Common myeloid progenitor, CD34-positive (primary cell): ENCODE data around the gene VASN.

Experiments
- CTCF ChIA-PET: fragments of 350-600 bp; sonication (Branson Sonifier 250); formaldehyde crosslinking; loops from one replicate; lab custom pipeline; 2021; ENCODE audit warnings: antibody characterized with exemption; lab: Charles Lee
- POLR2A ChIA-PET: fragments of 350-600 bp; sonication (Branson Sonifier 250); formaldehyde crosslinking; loops from one replicate; lab custom pipeline; 2021; ENCODE audit warnings: antibody characterized with exemption; lab: Charles Lee
- DNase-seq, 3 donors: peaks; one replicate each; pipeline versions ENCODE4 v3.0.0 to v3.0.0-alpha.2; 2013
- H3K27ac ChIP-seq, 2 experiments: 1 replicate in 1 of 2; 2 replicates in 1 of 2; pipeline ENCODE4 v1.7.0; 2013; ENCODE audit warnings: inconsistent platforms in 2 of 2, low read length in 2 of 2, mild to moderate bottlenecking in 2 of 2, low read depth in 1 of 2, moderate library complexity in 1 of 2; ENCODE audit not compliant: severe bottlenecking in 2 of 2, insufficient read depth in 1 of 2, poor library complexity in 1 of 2
- H3K27me3 ChIP-seq, 5 experiments: replicated peaks in 2 of 5; 1 replicate in 3 of 5; 2 replicates in 2 of 5; pipeline versions ENCODE4 v1.6.1 to v1.7.0; 2013; ENCODE audit warnings: low read length in 4 of 5, mild to moderate bottlenecking in 2 of 5, moderate library complexity in 2 of 5, inconsistent platforms in 1 of 5; ENCODE audit not compliant: insufficient read depth in 5 of 5, control insufficient read depth in 4 of 5
- H3K36me3 ChIP-seq, 4 experiments: 1 replicate in 2 of 4; 2 replicates in 2 of 4; pipeline versions ENCODE4 v1.6.1 to v1.7.0; 2013; ENCODE audit warnings: low read length in 3 of 4, control low read depth in 1 of 4, mild to moderate bottlenecking in 1 of 4; ENCODE audit not compliant: control insufficient read depth in 4 of 4, insufficient read depth in 4 of 4
- H3K4me1 ChIP-seq, 4 experiments: 1 replicate in 3 of 4; 2 replicates in 1 of 4; pipeline versions ENCODE4 v1.6.1 to v1.7.1; 2013; ENCODE audit warnings: low read length in 3 of 4, mild to moderate bottlenecking in 3 of 4, control low read depth in 1 of 4, inconsistent platforms in 1 of 4, moderate library complexity in 1 of 4; ENCODE audit not compliant: control insufficient read depth in 4 of 4, insufficient read depth in 4 of 4; ENCODE audit errors: control extremely low read depth in 1 of 4
- H3K4me3 ChIP-seq, 7 experiments: 1 replicate in 4 of 7; 2 replicates in 3 of 7; pipeline versions ENCODE4 v1.5.1 to v1.7.0; 2013; ENCODE audit warnings: mild to moderate bottlenecking in 7 of 7, low read length in 6 of 7, moderate library complexity in 6 of 7, inconsistent platforms in 2 of 7, low read depth in 2 of 7, control low read depth in 1 of 7; ENCODE audit not compliant: insufficient read depth in 4 of 7, control insufficient read depth in 1 of 7; ENCODE audit errors: extremely low read depth in 1 of 7
- H3K9me3 ChIP-seq, 5 experiments: 1 replicate in 4 of 5; 2 replicates in 1 of 5; pipeline versions ENCODE4 v1.6.1 to v1.7.1; 2013; ENCODE audit warnings: low read length in 4 of 5, mild to moderate bottlenecking in 2 of 5, inconsistent platforms in 1 of 5, low read depth in 1 of 5, moderate library complexity in 1 of 5; ENCODE audit not compliant: control insufficient read depth in 4 of 5, insufficient read depth in 2 of 5; ENCODE audit errors: control extremely low read depth in 1 of 5
- WGBS: methylation state at CpG from one replicate; pipeline ENCODE4 v1.1.5; 2013; ENCODE audit not compliant: insufficient coverage; 5-methylcytosine and 5-hydroxymethylcytosine counted together

VASN gene

GRCh38 chr16:4372001-4372577 is 441 bp downstream of the VASN start:
- 10% methylated on average over 23 of the region's 43 CpGs for WGBS
- DNase-seq = peak; percentile 18 to 54 (median 51)
- Histone ChIP-seq H3K9me3 (no peaks in the 10 kb centered on the region), H3K4me3 (peak overlapping the region; percentile 24 to 68 (median 52)), H3K27me3 (peaks cover 0 to 8% (median 0%) of the 10 kb centered on the region in 5 experiments), H3K36me3 (peaks cover 0 to 20% (median 8%) of the 10 kb centered on the region in 4 experiments), H3K4me1 (peaks cover 0 to 15% (median 12%) of the 10 kb centered on the region in 4 experiments), H3K27ac (no peak overlapping the region)
- POLR2A ChIA-PET = interaction anchor here (0.5 kb wide), 1 partner anchor 71 kb away, joined by 3 read pairs; no protein-coding TSS in a partner anchor
- CTCF ChIA-PET = interaction anchor here (2.3 kb wide), 1 partner anchor 31 kb away, joined by 10 read pairs; no protein-coding TSS in a partner anchor

GRCh38 chr16:4372578-4373355 is 1.1 kb downstream of the VASN start:
- no peak for DNase-seq
- H3K9me3 ChIP-seq = no peaks in the 10 kb centered on the region
- 92% methylated on average over 5 of the region's 10 CpGs for WGBS
- CTCF ChIA-PET = interaction anchor here (1.0 to 2.3 kb wide), 2 partner anchors 30 to 31 kb away, joined by 3 to 10 read pairs; no protein-coding TSS in a partner anchor
- H3K4me3 ChIP-seq = peak overlapping the region in 3 of 7 experiments; percentile 52 to 68 (median 60)
- H3K27me3 ChIP-seq = peaks cover 0 to 8% (median 0%) of the 10 kb centered on the region in 5 experiments
- POLR2A ChIA-PET = no interaction called here
- peaks cover 0 to 18% (median 4%) of the 10 kb centered on the region in 4 experiments for H3K36me3 ChIP-seq
- no peak overlapping the region for H3K27ac ChIP-seq
- peaks cover 0 to 15% (median 12%) of the 10 kb centered on the region in 4 experiments for H3K4me1 ChIP-seq

DNA sequence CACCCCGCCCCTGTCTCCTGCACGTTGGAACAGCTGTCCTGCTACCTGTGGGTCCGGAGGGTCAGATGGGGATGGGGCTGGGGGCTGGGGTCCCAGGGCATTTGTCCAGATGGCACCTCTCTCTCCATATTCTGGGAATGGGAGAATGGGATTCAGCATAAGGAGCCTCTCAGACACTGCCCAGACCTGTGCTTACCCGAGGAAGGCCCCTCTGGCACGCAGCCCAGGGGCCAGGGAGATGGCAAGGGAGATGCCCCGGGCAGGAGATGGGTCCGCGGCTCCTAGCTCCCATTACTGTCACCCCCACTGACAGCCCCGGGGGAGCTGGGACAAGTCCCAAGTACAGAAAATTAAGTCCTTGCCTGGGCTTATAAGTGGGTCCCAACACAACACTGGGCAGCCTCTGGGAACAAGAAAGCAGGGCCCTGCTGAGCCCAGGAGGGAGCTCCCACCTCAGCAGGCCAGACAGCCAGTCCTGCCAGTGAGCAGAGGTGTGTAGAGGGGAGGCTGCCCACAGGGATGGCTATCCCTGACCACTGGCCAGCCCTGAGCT is 1.8 kb downstream of the VASN start:
- peaks cover 0 to 8% (median 0%) of the 10 kb centered on the region in 5 experiments for H3K27me3 ChIP-seq
- peaks cover 0 to 15% (median 12%) of the 10 kb centered on the region in 4 experiments for H3K4me1 ChIP-seq
- POLR2A ChIA-PET = no interaction called here
- CTCF ChIA-PET = interaction anchor here (1.0 to 2.3 kb wide), 2 partner anchors 29 to 31 kb away, joined by 3 to 10 read pairs; no protein-coding TSS in a partner anchor
- H3K4me3 ChIP-seq = no peak overlapping the region
- no peak overlapping the region for H3K27ac ChIP-seq
- DNase-seq = no peak
- no peaks in the 10 kb centered on the region for H3K9me3 ChIP-seq
- 81% methylated on average over 7 of the region's 9 CpGs for WGBS
- peaks cover 0 to 18% (median 4%) of the 10 kb centered on the region in 4 experiments for H3K36me3 ChIP-seq

DNA sequence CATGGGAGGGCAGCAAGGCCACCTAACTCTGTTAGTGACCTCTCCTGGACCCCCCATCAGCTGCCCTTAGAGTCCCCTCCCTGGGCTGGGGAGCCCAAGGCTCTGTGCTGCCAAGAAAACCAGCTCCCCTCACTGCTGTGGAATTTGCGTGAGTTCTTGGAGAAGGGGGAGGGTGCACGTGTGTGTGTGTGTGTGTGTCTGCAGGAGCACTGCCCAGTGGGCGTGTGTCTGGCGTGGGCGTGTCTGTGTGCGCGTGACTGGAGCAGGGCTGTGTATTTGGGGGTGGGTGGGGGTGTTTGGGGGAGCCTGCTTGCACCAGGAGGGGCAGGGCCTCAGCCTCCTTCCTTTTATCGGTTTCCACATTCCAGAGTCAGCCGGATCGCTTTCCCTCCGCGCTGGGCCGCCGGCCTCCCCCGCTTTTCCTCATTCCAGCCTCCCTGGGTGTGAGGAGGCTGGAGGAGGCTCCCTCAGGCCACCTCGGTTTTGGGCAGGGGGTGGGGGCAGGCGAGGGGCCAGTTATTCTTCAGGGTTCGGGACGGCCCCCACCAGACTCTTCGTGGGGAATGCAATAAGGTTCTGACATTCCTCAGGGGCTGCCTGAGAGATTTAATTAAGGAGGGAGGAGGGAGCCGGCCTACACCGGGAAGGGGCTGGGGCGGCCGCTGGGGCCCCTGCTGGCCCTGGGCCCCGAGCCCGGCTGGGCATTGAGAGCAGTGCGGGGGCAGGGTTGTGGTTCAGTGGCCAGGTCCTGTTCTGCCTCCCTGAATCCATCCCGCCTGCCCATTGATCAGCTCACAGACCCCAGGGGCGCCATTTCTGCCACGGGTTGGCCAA is 2.5 kb downstream of the VASN start:
- peak in 2 of 3 donors; percentile 17 to 35 for DNase-seq
- peaks cover 0 to 8% (median 0%) of the 10 kb centered on the region in 5 experiments for H3K27me3 ChIP-seq
- no peaks in the 10 kb centered on the region for H3K9me3 ChIP-seq
- H3K27ac ChIP-seq = no peak overlapping the region
- CTCF ChIA-PET = interaction anchor here (0.8 to 2.3 kb wide), 4 partner anchors 17 to 42 kb away, joined by 3 to 10 read pairs (median 4); no protein-coding TSS in a partner anchor
- H3K4me3 ChIP-seq = no peak overlapping the region
- H3K36me3 ChIP-seq = peaks cover 0 to 16% (median 5%) of the 10 kb centered on the region in 4 experiments
- POLR2A ChIA-PET = no interaction called here
- WGBS = 93% methylated on average over 15 of the region's 30 CpGs
- peaks cover 0 to 15% (median 12%) of the 10 kb centered on the region in 4 experiments for H3K4me1 ChIP-seq

DNA sequence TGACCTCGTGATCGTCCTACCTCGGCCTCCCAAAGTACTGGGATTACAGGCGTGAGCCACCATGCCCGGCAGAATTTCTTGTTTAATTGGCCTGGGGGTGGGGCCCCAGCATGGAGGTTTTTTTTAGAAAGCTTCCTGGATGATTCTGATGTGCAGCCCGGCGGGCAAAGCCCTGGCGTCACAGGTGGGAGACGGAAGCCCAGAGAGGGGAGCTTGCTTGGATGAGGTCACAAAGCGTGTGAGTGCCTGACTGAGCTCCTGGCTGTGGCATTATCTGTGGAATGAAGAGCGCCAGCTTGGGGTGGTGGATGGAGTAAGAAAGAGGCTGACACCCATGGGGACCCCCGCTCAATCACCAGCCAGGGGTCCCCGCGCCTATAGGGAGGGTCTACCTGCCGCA is 4.1 kb downstream of the VASN start:
- Histone ChIP-seq H3K27ac (no peak overlapping the region), H3K4me1 (peaks cover 0 to 15% (median 12%) of the 10 kb centered on the region in 4 experiments), H3K27me3 (peaks cover 0 to 8% (median 0%) of the 10 kb centered on the region in 5 experiments), H3K4me3 (no peak overlapping the region), H3K9me3 (no peaks in the 10 kb centered on the region), H3K36me3 (peaks cover 0 to 22% (median 5%) of the 10 kb centered on the region in 4 experiments)
- no peak for DNase-seq
- 97% methylated on average over 14 of the region's 15 CpGs for WGBS
- CTCF ChIA-PET = interaction anchor here (1.2 to 2.8 kb wide), 4 partner anchors 11 to 26 kb away, joined by 3 to 8 read pairs (median 4); no protein-coding TSS in a partner anchor
- POLR2A ChIA-PET = no interaction called here

- Histone ChIP-seq H3K36me3 (peaks cover 0 to 27% (median 9%) of the 10 kb centered on the region in 4 experiments), H3K4me1 (peaks cover 0 to 15% (median 12%) of the 10 kb centered on the region in 4 experiments), H3K27me3 (peaks cover 0 to 8% (median 0%) of the 10 kb centered on the region in 5 experiments), H3K9me3 (no peaks in the 10 kb centered on the region), H3K27ac (no peak overlapping the region), H3K4me3 (no peak overlapping the region)
- WGBS = 97% methylated on average over 25 of the region's 31 CpGs
- ChIA-PET POLR2A (no interaction called here), CTCF (interaction anchor here (1.2 to 2.8 kb wide), 3 partner anchors 11 to 26 kb away, joined by 3 to 8 read pairs (median 3); no protein-coding TSS in a partner anchor)
- no peak for DNase-seq
These were observed 4.7 kb downstream of the VASN start for GRCh38 chr16:4376126-4376892.
